ENCODE measurements around the gene CDC34.

Gene CDC34

GRCh38 chr19:556611-557382 is 25.2 kb downstream of the CDC34 start:
- no peak for TF ChIP-seq CTCF (IDR thresholded peaks at IDR 0.05)

GRCh38 chr19:558770-559439 is 27.3 kb downstream of the CDC34 start:
- TF ChIP-seq CTCF (IDR thresholded peaks at IDR 0.05) = no peak

GRCh38 chr19:560121-560520 is 28.6 kb downstream of the CDC34 start:
- no peak for TF ChIP-seq CTCF (IDR thresholded peaks at IDR 0.05)

GRCh38 chr19:566403-566802 is 34.8 kb downstream of the CDC34 start:
- no peak for TF ChIP-seq CTCF (IDR thresholded peaks at IDR 0.05)

GRCh38 chr19:566844-567243 is 35.3 kb downstream of the CDC34 start:
- no peak for TF ChIP-seq CTCF (IDR thresholded peaks at IDR 0.05)

- TF ChIP-seq CTCF (IDR thresholded peaks at IDR 0.05) = no peak
Measured at GRCh38 chr19:567296-567900, 35.8 kb downstream of the CDC34 start.

GRCh38 chr19:570251-570686 is 38.7 kb downstream of the CDC34 start:
- no peak for TF ChIP-seq CTCF (IDR thresholded peaks at IDR 0.05)
